Nephron (organoid): ENCODE measurements around the gene KYNU.

Source experiments
- H3K27ac Mint-ChIP-seq, 3 experiments: 2 replicates each; pipeline ENCODE4 v1.8.0; 2020; ENCODE audit warnings: mixed read lengths in 3 of 3, mild to moderate bottlenecking in 2 of 3, moderate library complexity in 1 of 3
- H3K27me3 Mint-ChIP-seq: 2 replicates; pipeline ENCODE4 v1.8.0; 2021; ENCODE audit warnings: low read depth, mild to moderate bottlenecking, moderate library complexity, mixed read lengths
- H3K36me3 Mint-ChIP-seq: 2 replicates; pipeline ENCODE4 v1.8.0; 2020; ENCODE audit warnings: low read depth, mixed read lengths
- H3K4me1 Mint-ChIP-seq: 2 replicates; pipeline ENCODE4 v1.8.0; 2020; ENCODE audit warnings: mixed read lengths
- H3K4me3 Mint-ChIP-seq, 3 experiments: 2 replicates each; pipeline ENCODE4 v1.8.0; 2020; ENCODE audit warnings: mild to moderate bottlenecking in 3 of 3, mixed read lengths in 3 of 3, moderate library complexity in 2 of 3
- H3K9me3 Mint-ChIP-seq: 2 replicates; pipeline ENCODE4 v1.8.0; 2020; ENCODE audit warnings: mixed read lengths
- CTCF ChIP-seq, 3 experiments: fragments of 200-600 bp; sonication (generic); IDR thresholded peaks; one replicate each; pipeline ENCODE4 v1.5.0; 2021; ENCODE audit warnings: antibody characterized with exemption in 3 of 3; ENCODE audit not compliant: unreplicated experiment in 3 of 3

The KYNU gene

GRCh38 chr2:142920571-142920970, 43.1 kb downstream of the KYNU start:
- H3K36me3 Mint-ChIP-seq, result no peaks in the 10 kb centered on the region
- no peaks in the 10 kb centered on the region for H3K9me3 Mint-ChIP-seq
- no peak overlapping the region for H3K27ac Mint-ChIP-seq
- H3K27me3 Mint-ChIP-seq, result peaks cover 26% of the 10 kb centered on the region
- H3K4me1 Mint-ChIP-seq, result no peaks in the 10 kb centered on the region
- TF ChIP-seq CTCF (IDR thresholded peaks at IDR 0.05; ENCODE audit: unreplicated experiment in 3 of 3), result no peak
- H3K4me3 Mint-ChIP-seq, result no peak overlapping the region

DNA sequence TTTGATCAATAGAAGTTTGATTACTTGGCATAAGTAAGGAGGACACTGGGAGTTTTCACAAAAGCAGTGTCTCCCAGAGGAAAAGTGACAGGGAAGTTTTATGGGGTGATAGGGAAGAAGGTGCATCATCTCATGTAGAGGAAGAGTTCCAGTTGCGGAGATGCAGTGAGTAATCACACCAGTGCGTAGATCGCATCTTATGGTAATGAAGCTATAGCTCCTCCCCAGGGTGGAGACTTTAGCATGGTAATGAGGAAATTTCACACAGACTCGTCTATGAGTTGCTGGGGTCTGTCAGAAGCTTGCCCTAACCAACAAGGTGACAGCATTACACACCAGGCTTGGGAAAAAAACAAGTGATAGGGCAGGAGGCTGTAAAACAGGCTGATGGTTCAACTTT, 49.0 kb downstream of the KYNU start:
- no peak for TF ChIP-seq CTCF (IDR thresholded peaks at IDR 0.05; ENCODE audit: unreplicated experiment in 3 of 3)
- Mint-ChIP-seq H3K4me1 (no peaks in the 10 kb centered on the region), H3K27me3 (peaks cover 18% of the 10 kb centered on the region), H3K4me3 (no peak overlapping the region), H3K27ac (no peak overlapping the region), H3K9me3 (no peaks in the 10 kb centered on the region), H3K36me3 (no peaks in the 10 kb centered on the region)

DNA sequence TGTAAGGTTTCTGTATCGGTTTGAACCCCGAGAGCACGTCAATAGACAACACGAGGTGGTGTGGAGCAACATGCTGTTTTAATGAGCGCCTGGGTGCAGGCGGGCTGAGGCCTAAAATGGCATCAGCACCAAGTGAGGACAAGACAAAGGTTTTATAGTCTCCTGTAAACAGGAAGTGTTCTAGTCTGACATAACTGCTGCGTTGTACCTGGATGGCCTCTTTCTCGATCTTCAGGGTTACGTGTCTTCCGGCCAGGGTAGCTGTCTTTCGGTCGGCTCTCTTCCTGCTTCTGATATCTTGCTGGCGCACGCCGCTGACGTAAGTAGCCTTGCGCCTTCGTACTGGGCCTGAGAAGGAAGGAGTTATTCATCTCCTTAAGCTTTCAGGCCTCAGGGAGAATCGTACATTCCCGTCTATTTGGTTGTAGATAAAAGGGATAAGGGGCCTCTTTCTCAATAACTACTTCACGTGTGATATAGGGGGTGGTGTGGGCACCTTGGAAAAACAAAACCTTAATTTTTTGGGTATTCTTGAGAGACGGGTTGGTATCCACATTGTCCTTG, 53.5 kb downstream of the KYNU start:
- no peak overlapping the region for H3K27ac Mint-ChIP-seq
- no peak for TF ChIP-seq CTCF (IDR thresholded peaks at IDR 0.05; ENCODE audit: unreplicated experiment in 3 of 3)
- H3K36me3 Mint-ChIP-seq, result peaks cover 10% of the 10 kb centered on the region
- H3K4me1 Mint-ChIP-seq, result no peaks in the 10 kb centered on the region
- no peak overlapping the region for H3K4me3 Mint-ChIP-seq
- H3K27me3 Mint-ChIP-seq, result no peaks in the 10 kb centered on the region
- H3K9me3 Mint-ChIP-seq, result peaks cover 7% of the 10 kb centered on the region

- no peak for TF ChIP-seq CTCF (IDR thresholded peaks at IDR 0.05; ENCODE audit: unreplicated experiment in 3 of 3)
Measured at GRCh38 chr2:142933916-142934315, 56.5 kb downstream of the KYNU start.

DNA sequence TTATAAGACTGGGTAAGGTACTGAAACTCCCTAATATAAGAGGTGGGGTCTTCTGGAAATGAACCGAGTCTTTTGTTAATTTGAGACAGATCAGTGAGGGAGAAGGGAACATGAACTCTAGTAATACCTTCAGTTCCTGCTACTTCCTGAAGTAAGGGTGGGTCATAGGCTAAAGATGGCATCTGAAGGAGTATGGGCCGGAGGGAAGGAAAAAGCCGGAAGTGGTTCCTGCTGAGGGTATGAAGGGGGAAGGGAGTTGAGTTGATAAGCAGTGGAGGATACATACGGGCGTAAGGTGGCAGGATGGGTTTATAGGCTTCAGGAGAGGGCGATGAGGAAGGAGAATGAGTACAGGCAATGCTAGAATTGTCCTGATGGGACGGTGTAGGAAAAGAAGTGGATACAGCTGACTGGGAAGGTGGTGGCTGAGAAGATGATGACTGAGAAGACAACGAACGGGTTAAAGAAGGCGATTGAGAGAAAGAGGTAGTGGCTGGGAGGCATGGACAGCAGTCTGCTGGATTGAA, 58.2 kb downstream of the KYNU start:
- no peak overlapping the region for H3K4me3 Mint-ChIP-seq
- TF ChIP-seq CTCF (IDR thresholded peaks at IDR 0.05; ENCODE audit: unreplicated experiment in 3 of 3), result no peak
- no peaks in the 10 kb centered on the region for H3K27me3 Mint-ChIP-seq
- peaks cover 10% of the 10 kb centered on the region for H3K36me3 Mint-ChIP-seq
- no peak overlapping the region for H3K27ac Mint-ChIP-seq
- no peaks in the 10 kb centered on the region for H3K4me1 Mint-ChIP-seq
- H3K9me3 Mint-ChIP-seq, result peaks cover 7% of the 10 kb centered on the region

More at GRCh38 chr2:142933916-142934315, 56.5 kb downstream of the KYNU start:
- H3K9me3 Mint-ChIP-seq, result peaks cover 7% of the 10 kb centered on the region
- no peaks in the 10 kb centered on the region for H3K4me1 Mint-ChIP-seq
- no peak overlapping the region for H3K4me3 Mint-ChIP-seq
- H3K27me3 Mint-ChIP-seq, result no peaks in the 10 kb centered on the region
- H3K27ac Mint-ChIP-seq, result no peak overlapping the region
- H3K36me3 Mint-ChIP-seq, result peaks cover 10% of the 10 kb centered on the region

- H3K27me3 Mint-ChIP-seq, result no peaks in the 10 kb centered on the region
- peaks cover 7% of the 10 kb centered on the region for H3K9me3 Mint-ChIP-seq
- no peak for TF ChIP-seq CTCF (IDR thresholded peaks at IDR 0.05; ENCODE audit: unreplicated experiment in 3 of 3)
- H3K36me3 Mint-ChIP-seq, result peaks cover 10% of the 10 kb centered on the region
- H3K4me3 Mint-ChIP-seq, result no peak overlapping the region
- no peak overlapping the region for H3K27ac Mint-ChIP-seq
- H3K4me1 Mint-ChIP-seq, result no peaks in the 10 kb centered on the region
Measured at GRCh38 chr2:142936629-142937028, 59.2 kb downstream of the KYNU start.
